ENCODE results near the gene MAFF.

DNA sequence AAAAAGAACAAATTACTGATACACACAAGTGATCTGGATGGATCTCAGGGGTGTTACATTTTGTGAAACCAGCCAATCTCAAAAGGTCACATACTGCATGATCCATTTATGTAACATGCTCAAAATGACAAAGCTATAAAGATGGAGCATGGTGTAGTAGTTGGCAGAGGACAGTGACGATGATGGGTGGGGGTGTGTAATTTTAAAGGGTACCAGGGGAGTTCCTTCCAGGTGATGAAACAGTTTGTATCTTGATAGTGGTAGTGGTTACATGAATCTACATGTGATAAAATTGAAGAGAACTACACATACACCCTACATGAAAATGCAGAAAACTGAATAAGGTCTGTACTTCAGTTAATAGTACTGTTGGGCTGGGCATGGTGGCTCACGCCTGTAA, 53.9 kb downstream of the MAFF start:
- TF ChIP-seq, protein P1, sequence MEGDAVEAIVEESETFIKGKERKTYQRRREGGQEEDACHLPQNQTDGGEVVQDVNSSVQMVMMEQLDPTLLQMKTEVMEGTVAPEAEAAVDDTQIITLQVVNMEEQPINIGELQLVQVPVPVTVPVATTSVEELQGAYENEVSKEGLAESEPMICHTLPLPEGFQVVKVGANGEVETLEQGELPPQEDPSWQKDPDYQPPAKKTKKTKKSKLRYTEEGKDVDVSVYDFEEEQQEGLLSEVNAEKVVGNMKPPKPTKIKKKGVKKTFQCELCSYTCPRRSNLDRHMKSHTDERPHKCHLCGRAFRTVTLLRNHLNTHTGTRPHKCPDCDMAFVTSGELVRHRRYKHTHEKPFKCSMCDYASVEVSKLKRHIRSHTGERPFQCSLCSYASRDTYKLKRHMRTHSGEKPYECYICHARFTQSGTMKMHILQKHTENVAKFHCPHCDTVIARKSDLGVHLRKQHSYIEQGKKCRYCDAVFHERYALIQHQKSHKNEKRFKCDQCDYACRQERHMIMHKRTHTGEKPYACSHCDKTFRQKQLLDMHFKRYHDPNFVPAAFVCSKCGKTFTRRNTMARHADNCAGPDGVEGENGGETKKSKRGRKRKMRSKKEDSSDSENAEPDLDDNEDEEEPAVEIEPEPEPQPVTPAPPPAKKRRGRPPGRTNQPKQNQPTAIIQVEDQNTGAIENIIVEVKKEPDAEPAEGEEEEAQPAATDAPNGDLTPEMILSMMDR (conservative IDR thresholded peaks at IDR 0.05 in 1 of 2, IDR thresholded peaks at IDR 0.05 in 1 of 2; ENCODE audit: low read depth in 1 of 2, low read length in 2 of 2): no peak
- TF ChIP-seq EZH2 (IDR thresholded peaks at IDR 0.05; ENCODE audit: low read length, missing control alignments): no peak

Measured in fibroblast of lung (primary cell).